MM.1S (cell line): ENCODE results near the gene CEPT1.

Experiments
- DNase-seq: peaks from one replicate; pipeline ENCODE4 v3.0.0-alpha.2; 2015
- H2AFZ ChIP-seq: fragments of 300-600 bp; sonication (generic); 2 replicates; pipeline ENCODE4 v1.6.0; 2016; ENCODE audit warnings: antibody characterized with exemption, low read length
- H3F3A ChIP-seq: fragments of 300-600 bp; sonication (generic); 2 replicates; pipeline ENCODE4 v1.6.1; 2016; ENCODE audit warnings: mild to moderate bottlenecking, antibody characterized with exemption, low read length, moderate library complexity, mixed read lengths; ENCODE audit not compliant: insufficient read depth
- H3K27ac ChIP-seq: fragments of 300-600 bp; sonication (generic); 2 replicates; pipeline ENCODE4 v1.5.1; 2016; ENCODE audit warnings: mild to moderate bottlenecking, low read length
- H3K27me3 ChIP-seq: fragments of 300-600 bp; sonication (generic); replicated peaks from 2 replicates; pipeline ENCODE4 v1.6.0; 2016; ENCODE audit warnings: low read length; ENCODE audit not compliant: insufficient read depth
- H3K36me3 ChIP-seq: fragments of 300-600 bp; sonication (generic); replicated peaks from 2 replicates; pipeline ENCODE4 v1.6.1; 2016; ENCODE audit warnings: mild to moderate bottlenecking, low read length, mixed read lengths; ENCODE audit not compliant: insufficient read depth
- H3K4me1 ChIP-seq: fragments of 300-600 bp; sonication (generic); 2 replicates; pipeline ENCODE4 v1.6.1; 2016; ENCODE audit warnings: low read length, mixed read lengths
- H3K4me2 ChIP-seq: fragments of 300-600 bp; sonication (generic); 2 replicates; pipeline ENCODE4 v1.6.0; 2016; ENCODE audit warnings: low read depth, low read length
- H3K4me3 ChIP-seq: fragments of 300-600 bp; sonication (generic); 2 replicates; pipeline ENCODE4 v1.5.1; 2016; ENCODE audit warnings: low read length, mixed read lengths
- H3K79me2 ChIP-seq: fragments of 300-600 bp; sonication (generic); 2 replicates; pipeline ENCODE4 v1.6.1; 2016; ENCODE audit warnings: mixed run types, low read length, mixed read lengths
- H3K9ac ChIP-seq: fragments of 300-600 bp; sonication (generic); 2 replicates; pipeline ENCODE4 v1.6.1; 2016; ENCODE audit warnings: low read length, mixed read lengths
- H3K9me2 ChIP-seq: fragments of 300-600 bp; sonication (generic); replicated peaks from 2 replicates; pipeline ENCODE4 v1.6.1; 2016; ENCODE audit warnings: mild to moderate bottlenecking, low read length, mixed read lengths; ENCODE audit not compliant: insufficient read depth
- H3K9me3 ChIP-seq: fragments of 300-600 bp; sonication (generic); replicated peaks from 2 replicates; pipeline ENCODE4 v1.6.1; 2016; ENCODE audit warnings: mild to moderate bottlenecking, low read length, mixed read lengths; ENCODE audit not compliant: insufficient read depth
- H4K20me1 ChIP-seq: fragments of 300-600 bp; sonication (generic); 2 replicates; pipeline ENCODE4 v1.6.1; 2016; ENCODE audit warnings: mild to moderate bottlenecking, low read length, moderate library complexity, mixed read lengths; ENCODE audit not compliant: insufficient read depth
- EZH2 ChIP-seq: fragments of 300-600 bp; sonication (generic); optimal IDR thresholded peaks from 2 replicates; pipeline ENCODE3; 2017; ENCODE audit warnings: low read depth, mild to moderate bottlenecking, antibody characterized with exemption, low read length, mixed read lengths
- EZH2phosphoT487 ChIP-seq: fragments of 300-600 bp; sonication (generic); IDR thresholded peaks from 2 replicates; pipeline ENCODE4 v1.6.1; 2018; ENCODE audit warnings: antibody characterized with exemption, low read length
- TF ChIP-seq, protein P1 (sequence below): fragments of 300-600 bp; sonication (generic); IDR thresholded peaks from 2 replicates; pipeline ENCODE4 v1.5.1; 2016; ENCODE audit warnings: antibody characterized with exemption, low read length, mixed read lengths

The CEPT1 gene

GRCh38 chr1:111101854-111102642 lies 38.0 kb upstream of the CEPT1 start:
- no peaks in the 10 kb centered on the region for H3K79me2 ChIP-seq
- H3F3A ChIP-seq, result no peaks in the 10 kb centered on the region
- H3K9ac ChIP-seq, result no peak overlapping the region
- no peaks in the 10 kb centered on the region for H3K9me3 ChIP-seq
- no peaks in the 10 kb centered on the region for H3K4me1 ChIP-seq
- no peaks in the 10 kb centered on the region for H3K36me3 ChIP-seq
- DNase-seq, result no peak
- no peaks in the 10 kb centered on the region for H4K20me1 ChIP-seq
- H3K27me3 ChIP-seq, result no peaks in the 10 kb centered on the region
- no peak for TF ChIP-seq EZH2phosphoT487
- no peak for TF ChIP-seq EZH2
- TF ChIP-seq, protein P1, sequence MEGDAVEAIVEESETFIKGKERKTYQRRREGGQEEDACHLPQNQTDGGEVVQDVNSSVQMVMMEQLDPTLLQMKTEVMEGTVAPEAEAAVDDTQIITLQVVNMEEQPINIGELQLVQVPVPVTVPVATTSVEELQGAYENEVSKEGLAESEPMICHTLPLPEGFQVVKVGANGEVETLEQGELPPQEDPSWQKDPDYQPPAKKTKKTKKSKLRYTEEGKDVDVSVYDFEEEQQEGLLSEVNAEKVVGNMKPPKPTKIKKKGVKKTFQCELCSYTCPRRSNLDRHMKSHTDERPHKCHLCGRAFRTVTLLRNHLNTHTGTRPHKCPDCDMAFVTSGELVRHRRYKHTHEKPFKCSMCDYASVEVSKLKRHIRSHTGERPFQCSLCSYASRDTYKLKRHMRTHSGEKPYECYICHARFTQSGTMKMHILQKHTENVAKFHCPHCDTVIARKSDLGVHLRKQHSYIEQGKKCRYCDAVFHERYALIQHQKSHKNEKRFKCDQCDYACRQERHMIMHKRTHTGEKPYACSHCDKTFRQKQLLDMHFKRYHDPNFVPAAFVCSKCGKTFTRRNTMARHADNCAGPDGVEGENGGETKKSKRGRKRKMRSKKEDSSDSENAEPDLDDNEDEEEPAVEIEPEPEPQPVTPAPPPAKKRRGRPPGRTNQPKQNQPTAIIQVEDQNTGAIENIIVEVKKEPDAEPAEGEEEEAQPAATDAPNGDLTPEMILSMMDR, result no peak
- H3K9me2 ChIP-seq, result no peaks in the 10 kb centered on the region
- no peak overlapping the region for H3K27ac ChIP-seq
- H2AFZ ChIP-seq, result no peak overlapping the region
- H3K4me2 ChIP-seq, result no peak overlapping the region
- H3K4me3 ChIP-seq, result no peak overlapping the region

- no peak for DNase-seq
These were observed 35.0 kb upstream of the CEPT1 start for GRCh38 chr1:111104981-111105380.

DNA sequence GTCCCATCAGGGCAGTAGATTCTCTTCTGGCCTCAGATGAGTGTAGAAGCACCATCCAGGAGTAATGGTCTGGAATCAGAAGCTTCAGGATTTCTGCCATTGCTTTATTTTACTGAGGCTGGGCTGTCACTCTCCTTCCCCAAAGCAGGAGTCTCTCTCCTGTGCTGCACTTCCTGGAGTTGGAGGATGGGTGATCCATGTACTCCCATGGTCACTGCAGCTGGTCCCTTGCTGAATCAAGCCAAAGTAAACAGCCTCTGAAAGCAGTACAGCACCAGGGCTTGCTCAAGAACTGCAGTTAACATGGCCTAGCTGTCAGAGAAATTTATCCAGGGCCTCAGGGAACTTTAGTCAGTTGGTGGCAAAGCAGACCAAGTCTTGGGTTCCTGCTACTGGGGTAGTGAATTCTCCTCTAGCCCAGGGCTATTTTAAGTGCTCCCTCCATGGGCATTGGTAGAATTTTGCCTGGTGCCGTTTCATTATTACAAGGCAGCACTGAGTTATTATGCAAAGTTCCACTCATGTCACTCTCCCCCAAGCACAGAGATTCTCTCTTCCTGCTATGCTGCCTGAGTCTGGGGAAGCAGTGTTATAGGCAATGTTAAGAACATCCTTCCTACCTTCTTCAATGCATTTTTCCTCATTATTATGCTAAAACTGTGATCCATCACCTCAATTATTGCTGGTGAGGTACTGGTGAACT lies 29.7 kb upstream of the CEPT1 start:
- Histone ChIP-seq H3K36me3 (no peaks in the 10 kb centered on the region), H3K4me1 (no peaks in the 10 kb centered on the region), H3K9me2 (no peaks in the 10 kb centered on the region), H3K9ac (no peak overlapping the region), H4K20me1 (no peaks in the 10 kb centered on the region), H3K27me3 (no peaks in the 10 kb centered on the region), H3K27ac (no peak overlapping the region), H3K4me2 (no peak overlapping the region), H2AFZ (no peak overlapping the region), H3K9me3 (no peaks in the 10 kb centered on the region), H3K4me3 (no peak overlapping the region), H3K79me2 (no peaks in the 10 kb centered on the region), H3F3A (no peaks in the 10 kb centered on the region)
- no peak for TF ChIP-seq EZH2phosphoT487
- no peak for TF ChIP-seq EZH2
- TF ChIP-seq, protein P1, result no peak
- no peak for DNase-seq

More at GRCh38 chr1:111104981-111105380, 35.0 kb upstream of the CEPT1 start:
- Histone ChIP-seq H2AFZ (no peak overlapping the region), H3K79me2 (no peaks in the 10 kb centered on the region), H3K9me3 (no peaks in the 10 kb centered on the region), H3K27me3 (no peaks in the 10 kb centered on the region), H3K9ac (no peak overlapping the region), H3K4me1 (no peaks in the 10 kb centered on the region), H3K36me3 (no peaks in the 10 kb centered on the region), H3K4me2 (no peak overlapping the region), H3K9me2 (no peaks in the 10 kb centered on the region), H4K20me1 (no peaks in the 10 kb centered on the region), H3F3A (no peaks in the 10 kb centered on the region), H3K27ac (no peak overlapping the region), H3K4me3 (no peak overlapping the region)
- TF ChIP-seq EZH2phosphoT487 (no peak), EZH2 (no peak)
- TF ChIP-seq, protein P1, result no peak
